Heart right ventricle (tissue), 16 donors: ENCODE measurements around the gene CD72. TPM values are rescaled to one million over a fixed set of nuclear protein-coding genes. Genes with fewer than 3 reads are reported as not detected.

Experiments
- ATAC-seq, 8 donors: fragments of 200-7000 bp; cut with Tn5 transposase; one replicate each; pipeline ENCODE4 v1.9.1; 2020; ENCODE audit warnings: mild to moderate bottlenecking in 8 of 8, moderate library complexity in 8 of 8, moderate number of reproducible peaks in 1 of 8
- DNase-seq, 2 donors: peaks; one replicate each; pipeline ENCODE4 v3.0.0-alpha.2; 2020
- H3K27ac ChIP-seq, 10 donors: fragments of 200-600 bp; sonication (generic) in 2 of 10; one replicate each; pipeline versions ENCODE4 v1.5.0 to v1.8.0; 2020 to 2022; ENCODE audit warnings: mild to moderate bottlenecking in 3 of 10
- H3K27me3 ChIP-seq, 7 donors: fragments of 200-600 bp; one replicate each; pipeline ENCODE4 v1.8.0; 2021 to 2022; ENCODE audit warnings: mild to moderate bottlenecking in 2 of 7
- H3K36me3 ChIP-seq, 9 donors: fragments of 200-600 bp; sonication (generic) in 1 of 9; one replicate each; pipeline versions ENCODE4 v1.5.0 to v1.8.0; 2020 to 2022; ENCODE audit warnings: mild to moderate bottlenecking in 2 of 9
- H3K4me1 ChIP-seq, 9 donors: fragments of 200-600 bp; sonication (generic) in 1 of 9; one replicate each; pipeline versions ENCODE4 v1.5.0 to v1.8.0; 2020 to 2022; ENCODE audit warnings: mild to moderate bottlenecking in 4 of 9
- H3K4me3 ChIP-seq, 10 donors: fragments of 200-600 bp; sonication (generic) in 2 of 10; one replicate each; pipeline versions ENCODE4 v1.5.0 to v1.8.0; 2020 to 2022; ENCODE audit warnings: mild to moderate bottlenecking in 7 of 10, moderate library complexity in 2 of 10
- H3K9me3 ChIP-seq, 11 donors: fragments of 200-600 bp in 10 of 11; sonication (generic) in 2 of 11; one replicate each; pipeline versions ENCODE4 v1.5.0 to v1.8.0; 2013 to 2022; ENCODE audit warnings: mild to moderate bottlenecking in 2 of 11, control low read depth in 1 of 11, moderate library complexity in 1 of 11
- WGBS, 2 donors: extraction: QIAGEN DNeasy Blood & Tissue Kit; methylation state at CpG; one replicate each; pipeline ENCODE4 v1.1.7; 2013; ENCODE audit warnings: inconsistent platforms in 1 of 2; 5-methylcytosine and 5-hydroxymethylcytosine counted together
- intact Hi-C, 10 donors: fragments of 100-400 bp; cut with DNase I; formaldehyde crosslinking; loops; one replicate each; pipeline versions ENCODE4 v1.11.1 to v1.14.2; 2022
- microRNA-seq, 2 donors: library from miRNA; unstranded; fragments of <30 nt; microRNA quantifications; one replicate each; pipeline ENCODE4 v1.2.0, GENCODE V29; 2021
- polyA plus RNA-seq, 2 donors: library from polyadenylated mRNA; stranded (reverse); fragments of 200-250 nt; gene quantifications; one replicate each; pipeline ENCODE4 v1.2.3, GENCODE V29; 2013
- total RNA-seq, 10 donors: library from RNA; stranded (reverse); fragmentation: NEBNext Ultra II Directional in 3 of 10; extraction: Animal tissue kit (Norgen Biotek cat#: 25700) in 3 of 10; gene quantifications; one replicate each; pipeline versions ENCODE4 v1.2.1 to v1.2.4, GENCODE V29; 2021 to 2023
- TF ChIP-seq, protein P1 (sequence below), 9 donors: fragments of 200-600 bp; sonication (generic) in 2 of 9; IDR thresholded peaks; one replicate each; pipeline versions ENCODE4 v1.5.0 to v1.8.0; 2021 to 2022; ENCODE audit warnings: antibody characterized with exemption in 9 of 9, mild to moderate bottlenecking in 5 of 9, moderate library complexity in 1 of 9
- donor health status: Arrhythmogenic right ventricular cardiomyopathy.
- donor health status: ischemic (EF 13 %, LVEDD 7.1; RV severe dilation, severe dysfunction).
- donor health status: healthy with polysubstance abuse.
- donor health status: DM: no; HTN: yes; CAD: no.
- donor health status: DM: no; HTN: no; CAD: no.
- donor health status: ischemic (EF 25% LVEDD 6.9; RV normal size, moderate dysfunction).
- donor health status: ischemic (EF 25% LVEDD 5.7; RV mildly dilated, moderate dysfunction).
- donor health status: healthy.
- donor health status: DM: yes; HTN: yes; CAD: no.
- donor health status: Ischemic cardiomyopathy.
- donor health status: ischemic (EF 35%, LVEDD 5.7; RV mildly dilated, moderate dysfunction).
- donor health status: nonischemic (EF 11% LVEDD 7.7; RV severe dilation, severe dysfunction).
- donor health status: DM: yes; HTN: yes; CAD: no.
- donor health status: PGD.
- donor health status: ischemic (EF 29% LVEDD 5.4; RV normal size, mild dysfunction).
- donor health status: nonischemic (EF 23%, LVEDD 6.1; RV moderate dilation, normal function).

Gene CD72
- total and polyA plus RNA-seq, 12 donors: 0.43 to 6.8 (median 0.54) TPM; not detected in 1

DNA sequence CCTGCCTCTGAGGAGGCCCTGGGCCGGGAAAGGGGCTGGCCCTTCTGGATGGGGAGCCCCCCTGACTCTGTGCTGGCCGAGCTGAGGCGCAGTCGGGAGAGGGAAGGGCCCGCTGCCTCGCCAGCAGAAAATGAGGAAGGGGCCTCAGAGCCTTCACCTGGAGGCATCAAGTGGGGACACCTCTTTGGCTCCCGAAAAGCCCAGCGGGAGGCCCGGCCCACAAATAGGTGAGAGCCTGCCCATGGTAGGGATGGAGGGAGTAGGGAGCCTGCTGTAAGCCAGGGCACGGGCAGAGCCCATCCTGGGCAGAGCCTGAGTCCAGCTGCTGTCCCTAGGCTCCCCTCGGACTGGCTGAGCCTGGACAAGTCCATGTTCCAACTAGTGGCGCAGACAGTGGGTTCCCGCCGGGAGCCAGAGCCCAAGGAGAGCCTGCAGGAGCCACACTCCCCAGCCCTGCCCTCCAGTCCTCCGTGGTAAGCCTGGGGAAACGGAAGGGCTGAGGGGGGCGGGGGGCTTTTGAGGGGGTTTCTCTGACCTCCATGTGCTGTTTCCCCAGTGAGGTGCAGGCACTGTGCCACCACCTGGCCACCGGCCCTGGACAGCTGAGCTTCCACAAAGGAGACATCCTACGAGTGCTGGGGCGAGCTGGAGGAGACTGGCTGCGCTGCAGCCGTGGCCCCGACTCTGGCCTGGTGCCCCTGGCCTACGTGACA, 57.4 kb downstream of the CD72 start:
- 75 to 86% methylated on average over 24 of the region's 24 CpGs for WGBS, 2 donors
- H3K27me3 ChIP-seq: no peaks in the 10 kb centered on the region
- ATAC-seq (peak in 2 of 8 donors; percentile 6 to 28), DNase-seq (no peak)
- no peak overlapping the region for H3K4me3 ChIP-seq
- peaks cover 13 to 43% (median 25%) of the 10 kb centered on the region in 9 donors for H3K4me1 ChIP-seq
- intact Hi-C loops: loop anchor here in 1 of 10 donors (10.0 kb wide), 1 partner anchor 436 kb away; no protein-coding TSS in a partner anchor
- H3K36me3 ChIP-seq: peaks cover 0 to 75% (median 47%) of the 10 kb centered on the region in 9 donors
- H3K27ac ChIP-seq: peak overlapping the region in 3 of 10 donors; percentile 4 to 12 (median 4)
- no peaks in the 10 kb centered on the region for H3K9me3 ChIP-seq
- TF ChIP-seq, protein P1, sequence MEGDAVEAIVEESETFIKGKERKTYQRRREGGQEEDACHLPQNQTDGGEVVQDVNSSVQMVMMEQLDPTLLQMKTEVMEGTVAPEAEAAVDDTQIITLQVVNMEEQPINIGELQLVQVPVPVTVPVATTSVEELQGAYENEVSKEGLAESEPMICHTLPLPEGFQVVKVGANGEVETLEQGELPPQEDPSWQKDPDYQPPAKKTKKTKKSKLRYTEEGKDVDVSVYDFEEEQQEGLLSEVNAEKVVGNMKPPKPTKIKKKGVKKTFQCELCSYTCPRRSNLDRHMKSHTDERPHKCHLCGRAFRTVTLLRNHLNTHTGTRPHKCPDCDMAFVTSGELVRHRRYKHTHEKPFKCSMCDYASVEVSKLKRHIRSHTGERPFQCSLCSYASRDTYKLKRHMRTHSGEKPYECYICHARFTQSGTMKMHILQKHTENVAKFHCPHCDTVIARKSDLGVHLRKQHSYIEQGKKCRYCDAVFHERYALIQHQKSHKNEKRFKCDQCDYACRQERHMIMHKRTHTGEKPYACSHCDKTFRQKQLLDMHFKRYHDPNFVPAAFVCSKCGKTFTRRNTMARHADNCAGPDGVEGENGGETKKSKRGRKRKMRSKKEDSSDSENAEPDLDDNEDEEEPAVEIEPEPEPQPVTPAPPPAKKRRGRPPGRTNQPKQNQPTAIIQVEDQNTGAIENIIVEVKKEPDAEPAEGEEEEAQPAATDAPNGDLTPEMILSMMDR (IDR thresholded peaks at IDR 0.05): no peak

Small RNA genes within 50 kb of the gene (microRNA-seq; reads per million reads assigned to microRNA genes)
- gene MIR4667: 0 to 0.51 reads per million in 2 donors

Other genes with a start within 250 kb of the CD72 start
- gene RUSC2, start 128.3 kb downstream of the CD72 start, total RNA-seq: 10 to 100 TPM; 22.1 to 34.9 (median 28.2) TPM
- gene RUSC2, start 128.3 kb downstream of the CD72 start, polyA plus RNA-seq: 10 to 100 TPM; 22.5 to 32.7 TPM
- gene TESK1, start 13.2 kb downstream of the CD72 start, total RNA-seq: 10 to 100 TPM; 18.0 to 33.1 (median 22.7) TPM
- gene TESK1, start 13.2 kb downstream of the CD72 start, polyA plus RNA-seq: 10 to 100 TPM; 36.4 to 38.8 TPM
- gene SIT1, start 32.5 kb upstream of the CD72 start, total RNA-seq: 1 to 10 TPM in 1 of 10 donors, under 1 TPM in 5, not detected in 4; 0.19 to 3.6 (median 0.33) TPM
- gene SIT1, start 32.5 kb upstream of the CD72 start, polyA plus RNA-seq: under 1 TPM in 1 of 2 donors, not detected in 1; 0.25 TPM
- gene RMRP, start 39.6 kb upstream of the CD72 start, total RNA-seq: over 10,000 TPM in 3 of 10 donors, 1,000 to 10,000 TPM in 7; 3,879 to 14,997 (median 5,788) TPM
- 100 to 1,000 TPM in 1 of 2 donors, 10 to 100 TPM in 1; 14.9 to 476 TPM for gene RMRP, start 39.6 kb upstream of the CD72 start, polyA plus RNA-seq
- gene CCDC107, start 39.9 kb upstream of the CD72 start, total RNA-seq: 10 to 100 TPM; 37.9 to 54.0 (median 43.9) TPM
- 100 to 1,000 TPM in 1 of 2 donors, 10 to 100 TPM in 1; 95.3 to 210 TPM for gene CCDC107, start 39.9 kb upstream of the CD72 start, polyA plus RNA-seq
- gene ARHGEF39, start 46.8 kb upstream of the CD72 start, total RNA-seq: under 1 TPM in 8 of 10 donors, not detected in 2; 0.09 to 0.85 (median 0.30) TPM
- gene ARHGEF39, start 46.8 kb upstream of the CD72 start, polyA plus RNA-seq: 1 to 10 TPM in 1 of 2 donors, under 1 TPM in 1; 0.35 to 1.3 TPM
- gene CA9, start 55.5 kb upstream of the CD72 start, total RNA-seq: 10 to 100 TPM in 1 of 10 donors, 1 to 10 TPM in 1, under 1 TPM in 3, not detected in 5; 0.20 to 13.2 (median 0.24) TPM
- 1 to 10 TPM in 1 of 2 donors, not detected in 1; 1.0 TPM for gene CA9, start 55.5 kb upstream of the CD72 start, polyA plus RNA-seq
- 100 to 1,000 TPM; 548 to 922 (median 784) TPM for gene TPM2, start 71.5 kb upstream of the CD72 start, total RNA-seq
- gene TPM2, start 71.5 kb upstream of the CD72 start, polyA plus RNA-seq: 1,000 to 10,000 TPM in 1 of 2 donors, 100 to 1,000 TPM in 1; 597 to 1,940 TPM
- 100 to 1,000 TPM; 206 to 323 (median 238) TPM for gene TLN1, start 113.8 kb upstream of the CD72 start, total RNA-seq
- gene TLN1, start 113.8 kb upstream of the CD72 start, polyA plus RNA-seq: 100 to 1,000 TPM in 1 of 2 donors, 10 to 100 TPM in 1; 99.6 to 247 TPM
- 10 to 100 TPM; 16.2 to 29.5 (median 20.2) TPM for gene CREB3, start 114.3 kb upstream of the CD72 start, total RNA-seq
- gene CREB3, start 114.3 kb upstream of the CD72 start, polyA plus RNA-seq: 10 to 100 TPM; 24.4 to 39.1 TPM
- 100 to 1,000 TPM in 1 of 10 donors, 10 to 100 TPM in 9; 47.4 to 101 (median 74.7) TPM for gene GBA2, start 130.8 kb upstream of the CD72 start, total RNA-seq
- 100 to 1,000 TPM in 1 of 2 donors, 10 to 100 TPM in 1; 81.9 to 102 TPM for gene GBA2, start 130.8 kb upstream of the CD72 start, polyA plus RNA-seq
- 10 to 100 TPM; 31.1 to 39.4 (median 34.0) TPM for gene RGP1, start 130.9 kb upstream of the CD72 start, total RNA-seq
- 1 to 10 TPM; 8.2 to 9.3 TPM for gene RGP1, start 130.9 kb upstream of the CD72 start, polyA plus RNA-seq
- gene MSMP, start 135.9 kb upstream of the CD72 start, total RNA-seq: under 1 TPM in 1 of 10 donors, not detected in 9; 0.60 TPM
- gene MSMP, start 135.9 kb upstream of the CD72 start, polyA plus RNA-seq: under 1 TPM in 1 of 2 donors, not detected in 1; 0.19 TPM
- gene NPR2, start 173.2 kb upstream of the CD72 start, total RNA-seq: 10 to 100 TPM; 18.9 to 26.4 (median 20.8) TPM
- 10 to 100 TPM; 13.5 to 25.5 TPM for gene NPR2, start 173.2 kb upstream of the CD72 start, polyA plus RNA-seq
- 1 to 10 TPM in 9 of 10 donors, under 1 TPM in 1; 0.86 to 4.2 (median 2.9) TPM for gene SPAG8, start 193.8 kb upstream of the CD72 start, total RNA-seq
- 1 to 10 TPM in 1 of 2 donors, under 1 TPM in 1; 0.84 to 6.0 TPM for gene SPAG8, start 193.8 kb upstream of the CD72 start, polyA plus RNA-seq
- 10 to 100 TPM; 56.8 to 83.1 (median 76.7) TPM for gene HINT2, start 196.6 kb upstream of the CD72 start, total RNA-seq
- gene HINT2, start 196.6 kb upstream of the CD72 start, polyA plus RNA-seq: 100 to 1,000 TPM in 1 of 2 donors, 10 to 100 TPM in 1; 69.9 to 120 TPM
- not detected for gene FAM221B, start 210.3 kb upstream of the CD72 start, total RNA-seq
- not detected for gene FAM221B, start 210.3 kb upstream of the CD72 start, polyA plus RNA-seq
- gene TMEM8B, start 210.8 kb upstream of the CD72 start, total RNA-seq: 10 to 100 TPM; 13.6 to 22.9 (median 20.5) TPM
- 1 to 10 TPM; 6.7 to 8.0 TPM for gene TMEM8B, start 210.8 kb upstream of the CD72 start, polyA plus RNA-seq